ENCODE results near the gene HOXB2.

HOXB2 gene

GRCh38 chr17:48504953-48505352 is 40.0 kb downstream of the HOXB2 start:
- no peak for TF ChIP-seq CTCF (IDR thresholded peaks at IDR 0.05; ENCODE audit: extremely low read depth, insufficient read depth, missing control alignments)
- in situ Hi-C loops (cut with MboI; ENCODE audit: low pct_unique_long_range_greater_than_20kb, low sequenced_read_pairs, unreplicated experiment), result no loop called here
- DNase-seq (ENCODE audit: low spot score), result no peak

GRCh38 chr17:48503747-48504146 is 41.2 kb downstream of the HOXB2 start:
- DNase-seq (ENCODE audit: low spot score), result no peak
- no peak for TF ChIP-seq CTCF (IDR thresholded peaks at IDR 0.05; ENCODE audit: extremely low read depth, insufficient read depth, missing control alignments)
- in situ Hi-C loops (cut with MboI; ENCODE audit: low pct_unique_long_range_greater_than_20kb, low sequenced_read_pairs, unreplicated experiment), result no loop called here

GRCh38 chr17:48502901-48503300 is 42.0 kb downstream of the HOXB2 start:
- no peak for TF ChIP-seq CTCF (IDR thresholded peaks at IDR 0.05; ENCODE audit: extremely low read depth, insufficient read depth, missing control alignments)
- no peak for DNase-seq (ENCODE audit: low spot score)
- in situ Hi-C loops (cut with MboI; ENCODE audit: low pct_unique_long_range_greater_than_20kb, low sequenced_read_pairs, unreplicated experiment), result no loop called here

- TF ChIP-seq CTCF (IDR thresholded peaks at IDR 0.05; ENCODE audit: extremely low read depth, insufficient read depth, missing control alignments), result no peak
- no peak for DNase-seq (ENCODE audit: low spot score)
- in situ Hi-C loops (cut with MboI; ENCODE audit: low pct_unique_long_range_greater_than_20kb, low sequenced_read_pairs, unreplicated experiment), result no loop called here
Measured at GRCh38 chr17:48502312-48502711, 42.6 kb downstream of the HOXB2 start.

GRCh38 chr17:48500435-48501426 is 44.2 kb downstream of the HOXB2 start:
- no peak for TF ChIP-seq CTCF (IDR thresholded peaks at IDR 0.05; ENCODE audit: extremely low read depth, insufficient read depth, missing control alignments)
- DNase-seq (ENCODE audit: low spot score), result no peak
- in situ Hi-C loops (cut with MboI; ENCODE audit: low pct_unique_long_range_greater_than_20kb, low sequenced_read_pairs, unreplicated experiment), result no loop called here

- TF ChIP-seq CTCF (IDR thresholded peaks at IDR 0.05; ENCODE audit: extremely low read depth, insufficient read depth, missing control alignments), result no peak
- in situ Hi-C loops (cut with MboI; ENCODE audit: low pct_unique_long_range_greater_than_20kb, low sequenced_read_pairs, unreplicated experiment), result no loop called here
- DNase-seq (ENCODE audit: low spot score), result no peak
Measured at GRCh38 chr17:48499735-48500434, 45.0 kb downstream of the HOXB2 start.
